Sigmoid colon (tissue), 7 donors: ENCODE results near the gene UBE2E2. TPM values are rescaled to one million over a fixed set of nuclear protein-coding genes. Genes with fewer than 3 reads are reported as not detected.

Source experiments
- DNase-seq: peaks from one replicate; pipeline ENCODE4 v3.0.0-alpha.2; 2019
- H3K27ac ChIP-seq, 4 donors: fragments of 200-600 bp; sonication (generic); one replicate each; pipeline ENCODE4 v1.5.1; 2016 to 2019; ENCODE audit warnings: mild to moderate bottlenecking in 1 of 4
- H3K27me3 ChIP-seq, 3 donors: fragments of 200-600 bp; sonication (generic); one replicate each; pipeline ENCODE4 v1.5.1; 2019; ENCODE audit warnings: mild to moderate bottlenecking in 1 of 3
- H3K36me3 ChIP-seq, 4 donors: fragments of 200-600 bp; sonication (generic); one replicate each; pipeline ENCODE4 v1.5.1; 2016 to 2019
- H3K4me1 ChIP-seq, 4 donors: fragments of 200-600 bp; sonication (generic); one replicate each; pipeline ENCODE4 v1.5.1; 2017 to 2019
- H3K4me3 ChIP-seq, 4 donors: fragments of 200-600 bp; sonication (generic); one replicate each; pipeline ENCODE4 v1.5.1; 2017 to 2019; ENCODE audit warnings: mild to moderate bottlenecking in 2 of 4, moderate library complexity in 1 of 4
- H3K9me3 ChIP-seq, 4 donors: fragments of 200-600 bp in 3 of 4; sonication (generic) in 3 of 4; one replicate each; pipeline versions ENCODE4 v1.5.1 to v1.6.1; 2013 to 2019
- EP300 ChIP-seq, 4 donors: sonication (generic); formaldehyde crosslinking; IDR thresholded peaks; one replicate each; pipeline ENCODE4 v1.6.1; 2017; ENCODE audit warnings: antibody characterized with exemption in 4 of 4
- POLR2A ChIP-seq, 2 donors: fragments of 450-650 bp; IDR thresholded peaks; one replicate each; pipeline ENCODE4 v1.6.1; 2016; ENCODE audit warnings: antibody characterized with exemption in 2 of 2, mild to moderate bottlenecking in 2 of 2, moderate library complexity in 2 of 2
- POLR2AphosphoS5 ChIP-seq, 4 donors: sonication (generic); formaldehyde crosslinking; IDR thresholded peaks; one replicate each; pipeline ENCODE4 v1.6.1; 2017; ENCODE audit warnings: antibody characterized with exemption in 4 of 4
- WGBS, 2 donors: extraction: QIAGEN DNeasy Blood & Tissue Kit; methylation state at CpG; one replicate each; pipeline ENCODE4 v1.1.7; 2013; 5-methylcytosine and 5-hydroxymethylcytosine counted together
- intact Hi-C: fragments of 100-400 bp; cut with DNase I; formaldehyde crosslinking; loops from one replicate; pipeline ENCODE4 v1.15.1; 2023
- polyA plus RNA-seq, 3 donors: library from polyadenylated mRNA; stranded (reverse); fragments of 200-250 nt; gene quantifications; one replicate each; pipeline ENCODE4 v1.2.3, GENCODE V29; 2013
- total RNA-seq, 4 donors: library from RNA; depleted of rRNA; stranded (reverse); fragments of >200 nt; gene quantifications; one replicate each; pipeline ENCODE4 v1.1.0, GENCODE V29; 2016
- TF ChIP-seq, protein P1 (sequence below), 4 experiments: fragments of 450-650 bp in 3 of 4; fragments of 200-600 bp in 1 of 4; IDR thresholded peaks; one replicate each; pipeline ENCODE4 v1.5.1; 2016 to 2019; ENCODE audit warnings: antibody characterized with exemption in 4 of 4, mild to moderate bottlenecking in 3 of 4, moderate library complexity in 2 of 4
- donor health status: healthy with polysubstance abuse.
- donor health status: Bipolar disorder and iron deficiency.
- donor health status: healthy.

The UBE2E2 gene
- total and polyA plus RNA-seq, 7 donors: 3.7 to 135 (median 34.6) TPM

DNA sequence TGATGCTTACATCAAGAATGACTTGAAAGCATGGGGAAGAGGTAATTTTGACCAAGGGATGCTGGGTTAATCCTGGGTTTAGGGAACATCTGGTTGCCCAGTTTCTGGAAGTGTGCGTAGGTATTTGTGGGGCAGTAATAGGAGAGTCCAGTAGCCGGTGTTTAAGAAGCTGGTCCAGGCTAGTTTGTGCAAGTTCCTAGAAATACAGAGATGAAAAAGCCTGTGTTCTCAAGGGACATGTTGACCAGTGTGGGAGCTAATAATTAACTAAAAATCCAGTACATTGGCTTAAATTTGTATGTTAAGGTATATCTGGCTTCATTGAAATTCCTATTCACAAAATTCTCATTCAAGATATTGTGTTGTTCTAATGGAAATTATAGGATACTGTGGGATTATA, 51.2 kb downstream of the UBE2E2 start:
- DNase-seq: no peak
- TF ChIP-seq, protein P1, sequence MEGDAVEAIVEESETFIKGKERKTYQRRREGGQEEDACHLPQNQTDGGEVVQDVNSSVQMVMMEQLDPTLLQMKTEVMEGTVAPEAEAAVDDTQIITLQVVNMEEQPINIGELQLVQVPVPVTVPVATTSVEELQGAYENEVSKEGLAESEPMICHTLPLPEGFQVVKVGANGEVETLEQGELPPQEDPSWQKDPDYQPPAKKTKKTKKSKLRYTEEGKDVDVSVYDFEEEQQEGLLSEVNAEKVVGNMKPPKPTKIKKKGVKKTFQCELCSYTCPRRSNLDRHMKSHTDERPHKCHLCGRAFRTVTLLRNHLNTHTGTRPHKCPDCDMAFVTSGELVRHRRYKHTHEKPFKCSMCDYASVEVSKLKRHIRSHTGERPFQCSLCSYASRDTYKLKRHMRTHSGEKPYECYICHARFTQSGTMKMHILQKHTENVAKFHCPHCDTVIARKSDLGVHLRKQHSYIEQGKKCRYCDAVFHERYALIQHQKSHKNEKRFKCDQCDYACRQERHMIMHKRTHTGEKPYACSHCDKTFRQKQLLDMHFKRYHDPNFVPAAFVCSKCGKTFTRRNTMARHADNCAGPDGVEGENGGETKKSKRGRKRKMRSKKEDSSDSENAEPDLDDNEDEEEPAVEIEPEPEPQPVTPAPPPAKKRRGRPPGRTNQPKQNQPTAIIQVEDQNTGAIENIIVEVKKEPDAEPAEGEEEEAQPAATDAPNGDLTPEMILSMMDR (IDR thresholded peaks at IDR 0.05): no peak
- TF ChIP-seq POLR2AphosphoS5 (IDR thresholded peaks at IDR 0.05): no peak
- TF ChIP-seq EP300 (IDR thresholded peaks at IDR 0.05): no peak
- no peak for TF ChIP-seq POLR2A (IDR thresholded peaks at IDR 0.05)
- Histone ChIP-seq H3K4me3 (no peak overlapping the region), H3K9me3 (no peaks in the 10 kb centered on the region), H3K4me1 (peaks cover 0 to 31% (median 17%) of the 10 kb centered on the region in 4 donors), H3K36me3 (no peaks in the 10 kb centered on the region), H3K27ac (no peak overlapping the region), H3K27me3 (no peaks in the 10 kb centered on the region)
- intact Hi-C loops: no loop called here
- WGBS, 2 donors: 61 to 88% methylated on average over 2 of the region's 2 CpGs

GRCh38 chr3:23254835-23255234, 51.7 kb downstream of the UBE2E2 start:
- no peak for DNase-seq
- Histone ChIP-seq H3K4me1 (peaks cover 0 to 31% (median 17%) of the 10 kb centered on the region in 4 donors), H3K4me3 (no peak overlapping the region), H3K36me3 (no peaks in the 10 kb centered on the region), H3K27me3 (no peaks in the 10 kb centered on the region), H3K27ac (no peak overlapping the region), H3K9me3 (no peaks in the 10 kb centered on the region)
- no peak for TF ChIP-seq POLR2A (IDR thresholded peaks at IDR 0.05)
- TF ChIP-seq EP300 (IDR thresholded peaks at IDR 0.05): no peak
- no peak for TF ChIP-seq POLR2AphosphoS5 (IDR thresholded peaks at IDR 0.05)
- TF ChIP-seq, protein P1 (IDR thresholded peaks at IDR 0.05): no peak
- intact Hi-C loops: no loop called here
- WGBS, 2 donors: 63 to 76% methylated on average over 3 of the region's 3 CpGs

GRCh38 chr3:23256741-23257435, 53.8 kb downstream of the UBE2E2 start:
- Histone ChIP-seq H3K4me1 (peaks cover 0 to 28% (median 16%) of the 10 kb centered on the region in 4 donors), H3K27me3 (no peaks in the 10 kb centered on the region), H3K27ac (no peak overlapping the region), H3K4me3 (no peak overlapping the region), H3K36me3 (no peaks in the 10 kb centered on the region), H3K9me3 (no peaks in the 10 kb centered on the region)
- intact Hi-C loops: no loop called here
- 84% methylated on average over 5 of the region's 5 CpGs for WGBS, 2 donors
- TF ChIP-seq, protein P1 (IDR thresholded peaks at IDR 0.05): no peak
- TF ChIP-seq POLR2AphosphoS5 (IDR thresholded peaks at IDR 0.05) (no peak), EP300 (IDR thresholded peaks at IDR 0.05) (no peak), POLR2A (IDR thresholded peaks at IDR 0.05) (no peak)
- no peak for DNase-seq

GRCh38 chr3:23258110-23258509, 55.0 kb downstream of the UBE2E2 start:
- Histone ChIP-seq H3K27me3 (no peaks in the 10 kb centered on the region), H3K9me3 (no peaks in the 10 kb centered on the region), H3K36me3 (no peaks in the 10 kb centered on the region), H3K4me1 (peaks cover 0 to 23% (median 14%) of the 10 kb centered on the region in 4 donors), H3K27ac (no peak overlapping the region), H3K4me3 (no peak overlapping the region)
- intact Hi-C loops: no loop called here
- no peak for DNase-seq
- 95 to 98% methylated on average over 6 of the region's 6 CpGs for WGBS, 2 donors
- TF ChIP-seq, protein P1 (IDR thresholded peaks at IDR 0.05): no peak
- TF ChIP-seq EP300 (IDR thresholded peaks at IDR 0.05): no peak
- no peak for TF ChIP-seq POLR2AphosphoS5 (IDR thresholded peaks at IDR 0.05)
- no peak for TF ChIP-seq POLR2A (IDR thresholded peaks at IDR 0.05)
